ENCODE results near the gene MYBPHL. TPM values are rescaled to one million over a fixed set of nuclear protein-coding genes. Genes with fewer than 3 reads are reported as not detected.
A peak's percentile ranks its signal among the peaks of the same experiment; 100 is the strongest.

The MYBPHL gene
- total RNA-seq, 4 donors from 2014 or later = not detected

DNA sequence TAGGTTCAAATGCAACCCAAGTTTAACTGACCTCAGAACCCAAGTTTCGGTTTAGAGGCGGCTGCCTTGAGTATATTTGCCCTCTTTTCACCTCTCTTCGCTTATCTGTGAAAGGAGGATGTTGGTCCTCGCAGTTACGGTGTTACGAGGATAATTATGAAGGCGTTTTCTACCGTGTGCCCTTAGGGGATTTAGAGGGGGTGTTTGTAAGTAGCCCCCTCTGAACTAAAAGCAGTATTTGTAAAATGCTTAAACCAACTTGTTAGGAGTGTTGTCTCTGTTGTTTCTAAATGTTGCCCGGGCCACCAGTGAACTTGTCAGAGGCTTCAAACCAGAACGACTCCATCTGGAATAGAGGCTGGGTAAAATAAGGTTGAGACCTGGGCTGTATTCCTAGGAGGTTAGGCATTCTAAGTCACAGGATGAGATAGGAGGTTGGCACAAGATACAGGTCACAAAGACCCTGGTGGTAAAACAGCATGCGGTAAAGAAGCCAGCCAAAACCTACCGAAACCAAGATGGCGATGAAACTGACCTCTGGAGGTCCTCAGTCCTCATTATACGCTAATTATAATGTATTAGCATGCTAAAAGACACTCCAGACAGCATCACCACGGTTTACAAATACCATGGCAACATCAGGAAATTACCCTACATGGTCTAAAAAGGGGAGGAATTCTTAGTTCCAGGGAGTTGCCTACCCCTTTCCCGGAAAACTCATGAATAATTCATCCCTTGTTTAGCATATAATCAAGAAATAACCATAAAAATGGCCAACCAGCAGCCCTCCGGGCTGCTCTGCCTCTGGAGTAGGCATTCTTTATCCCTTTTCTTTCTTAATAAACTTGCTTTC, 22.8 kb downstream of the MYBPHL start:
- WGBS, 2 donors (ENCODE audit: low coverage in 1 of 2) = 45 to 55% methylated on average over 13 to 17 of the region's 17 CpGs
- intact Hi-C loops (cut with DNase I; ENCODE audit: low total_unique reads) (loop anchor here (5.0 kb wide), 1 partner anchor 113 kb away; the partner anchor contains the start of gene SORT1), in situ Hi-C loops (cut with MboI; ENCODE audit: low pct_ligation_motif_present in 1 of 4, low pct_unique_long_range_greater_than_20kb in 1 of 4, low sequenced_read_pairs in 3 of 4) (loop anchor here in 1 of 4 donors (25.0 kb wide), 1 partner anchor 128 kb away; no protein-coding TSS in a partner anchor)
- DNase-seq = no peak
- Histone ChIP-seq H3K4me3 (peak overlapping the region; percentile 33 to 52 (median 52)), H3K36me3 (no peaks in the 10 kb centered on the region), H3K9me3 (no peaks in the 10 kb centered on the region), H3K27ac (peak overlapping the region; percentile 87 to 96 (median 90)), H3K4me1 (peaks cover 8 to 23% (median 19%) of the 10 kb centered on the region in 4 donors), H3K27me3 (no peaks in the 10 kb centered on the region)
- TF ChIP-seq, protein P1, sequence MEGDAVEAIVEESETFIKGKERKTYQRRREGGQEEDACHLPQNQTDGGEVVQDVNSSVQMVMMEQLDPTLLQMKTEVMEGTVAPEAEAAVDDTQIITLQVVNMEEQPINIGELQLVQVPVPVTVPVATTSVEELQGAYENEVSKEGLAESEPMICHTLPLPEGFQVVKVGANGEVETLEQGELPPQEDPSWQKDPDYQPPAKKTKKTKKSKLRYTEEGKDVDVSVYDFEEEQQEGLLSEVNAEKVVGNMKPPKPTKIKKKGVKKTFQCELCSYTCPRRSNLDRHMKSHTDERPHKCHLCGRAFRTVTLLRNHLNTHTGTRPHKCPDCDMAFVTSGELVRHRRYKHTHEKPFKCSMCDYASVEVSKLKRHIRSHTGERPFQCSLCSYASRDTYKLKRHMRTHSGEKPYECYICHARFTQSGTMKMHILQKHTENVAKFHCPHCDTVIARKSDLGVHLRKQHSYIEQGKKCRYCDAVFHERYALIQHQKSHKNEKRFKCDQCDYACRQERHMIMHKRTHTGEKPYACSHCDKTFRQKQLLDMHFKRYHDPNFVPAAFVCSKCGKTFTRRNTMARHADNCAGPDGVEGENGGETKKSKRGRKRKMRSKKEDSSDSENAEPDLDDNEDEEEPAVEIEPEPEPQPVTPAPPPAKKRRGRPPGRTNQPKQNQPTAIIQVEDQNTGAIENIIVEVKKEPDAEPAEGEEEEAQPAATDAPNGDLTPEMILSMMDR (IDR thresholded peaks at IDR 0.05) = no peak
- no peak for TF ChIP-seq POLR2AphosphoS5 (IDR thresholded peaks at IDR 0.05)
- no peak for TF ChIP-seq POLR2A (IDR thresholded peaks at IDR 0.05)
- no peak for TF ChIP-seq EP300 (IDR thresholded peaks at IDR 0.05; ENCODE audit: low read depth)

DNA sequence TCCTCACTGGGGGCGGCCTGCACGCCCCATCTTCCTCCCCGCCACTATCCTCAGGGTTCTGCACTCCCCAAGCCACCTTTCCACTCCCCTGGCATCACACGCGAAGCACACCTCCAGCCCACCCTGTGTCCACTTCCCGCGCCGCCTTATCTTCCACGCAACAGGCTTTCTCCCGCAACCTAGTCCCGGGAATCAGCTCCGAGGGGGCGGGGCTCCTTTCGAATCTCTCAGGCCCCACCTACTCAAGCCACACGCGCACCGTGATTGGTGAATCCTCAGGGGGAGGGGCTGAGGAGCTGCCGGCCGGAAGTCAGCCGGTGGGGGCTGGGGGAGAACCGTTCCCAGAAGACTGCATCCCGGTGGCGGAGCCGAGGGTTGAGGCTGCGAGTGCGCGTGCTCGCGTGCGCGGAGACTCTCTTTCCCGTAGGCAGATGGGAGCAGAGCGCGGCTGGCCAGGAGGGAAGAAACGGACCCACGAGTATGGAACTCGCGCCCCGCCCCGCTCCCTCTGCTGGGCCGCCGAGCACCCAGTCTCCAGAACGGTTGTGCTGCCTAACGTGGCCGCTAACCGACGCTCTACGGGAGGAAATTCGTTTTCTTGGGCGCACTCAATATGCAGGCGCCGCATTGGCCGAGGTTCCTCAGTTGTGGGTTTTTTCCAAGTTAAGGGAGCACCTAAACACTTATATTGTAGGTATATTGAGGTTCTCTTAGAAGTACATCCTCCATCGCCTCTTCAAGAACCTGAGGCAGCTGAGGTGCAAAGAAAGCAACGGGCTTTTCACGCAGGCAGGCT, 23.7 kb downstream of the MYBPHL start, which contains the start of gene PSRC1:
Gene PSRC1, minus strand, starts transcription at position 194 of the 796 bp plus-strand sequence.
- TF ChIP-seq POLR2A (IDR thresholded peaks at IDR 0.05) = peak; percentile 72
- TF ChIP-seq, protein P1 (IDR thresholded peaks at IDR 0.05) = peak; percentile 35 to 90 (median 65)
- TF ChIP-seq EP300 (IDR thresholded peaks at IDR 0.05; ENCODE audit: low read depth) = no peak
- peak; percentile 86 to 88 (median 87) for TF ChIP-seq POLR2AphosphoS5 (IDR thresholded peaks at IDR 0.05)
- in situ Hi-C loops (cut with MboI; ENCODE audit: low pct_ligation_motif_present in 1 of 4, low pct_unique_long_range_greater_than_20kb in 1 of 4, low sequenced_read_pairs in 3 of 4) = loop anchor here in 1 of 4 donors (25.0 kb wide), 1 partner anchor 129 kb away; no protein-coding TSS in a partner anchor
- peak; percentile 97 for DNase-seq
- Histone ChIP-seq H3K27me3 (no peaks in the 10 kb centered on the region), H3K36me3 (no peaks in the 10 kb centered on the region), H3K9me3 (no peaks in the 10 kb centered on the region), H3K27ac (peak within 1 kb of the TSS; percentile 87 to 96 (median 90)), H3K4me3 (peak within 1 kb of the TSS; percentile 39 to 52 (median 52)), H3K4me1 (peaks cover 8 to 23% (median 19%) of the 10 kb centered on the region in 4 donors)
- WGBS, 2 donors (ENCODE audit: low coverage in 1 of 2) = 1 to 5% methylated on average over 8 to 46 of the region's 56 CpGs
- intact Hi-C loops (cut with DNase I; ENCODE audit: low total_unique reads) = loop anchor here (5.0 kb wide), 1 partner anchor 114 kb away; the partner anchor contains the start of gene SORT1

- H3K36me3 ChIP-seq = no peaks in the 10 kb centered on the region
- H3K27me3 ChIP-seq = no peaks in the 10 kb centered on the region
- peaks cover 8 to 27% (median 23%) of the 10 kb centered on the region in 4 donors for H3K4me1 ChIP-seq
- 0 to 16% methylated on average over 1 to 10 of the region's 10 CpGs for WGBS, 2 donors (ENCODE audit: low coverage in 1 of 2)
- H3K4me3 ChIP-seq = peak overlapping the region; percentile 39 to 52 (median 52)
- intact Hi-C loops (cut with DNase I; ENCODE audit: low total_unique reads) (loop anchor here (5.0 kb wide), 1 partner anchor 115 kb away; the partner anchor contains the start of gene SORT1), in situ Hi-C loops (cut with MboI; ENCODE audit: low pct_ligation_motif_present in 1 of 4, low pct_unique_long_range_greater_than_20kb in 1 of 4, low sequenced_read_pairs in 3 of 4) (loop anchor here in 1 of 4 donors (25.0 kb wide), 1 partner anchor 130 kb away; no protein-coding TSS in a partner anchor)
- no peak for DNase-seq
- H3K9me3 ChIP-seq = no peaks in the 10 kb centered on the region
- H3K27ac ChIP-seq = peak overlapping the region; percentile 87 to 96 (median 90)
- TF ChIP-seq POLR2AphosphoS5 (IDR thresholded peaks at IDR 0.05) (no peak), EP300 (IDR thresholded peaks at IDR 0.05; ENCODE audit: low read depth) (no peak), POLR2A (IDR thresholded peaks at IDR 0.05) (no peak)
- TF ChIP-seq, protein P1 (IDR thresholded peaks at IDR 0.05) = no peak
Measured at GRCh38 chr1:109282497-109282951, 24.3 kb downstream of the MYBPHL start.
